Neuron (in vitro differentiated cells): ENCODE measurements around the gene FUZ.
A peak's percentile ranks its signal among the peaks of the same experiment; 100 is the strongest.

Experiments
- H2AFZ ChIP-seq: one replicate; pipeline ENCODE4 v1.6.1; 2013; ENCODE audit warnings: low read depth, mild to moderate bottlenecking, inconsistent platforms, low read length, moderate library complexity
- H3K27me3 ChIP-seq: one replicate; pipeline ENCODE4 v1.6.1; 2013; ENCODE audit warnings: low read length; ENCODE audit not compliant: insufficient read depth
- H3K36me3 ChIP-seq: one replicate; pipeline ENCODE4 v1.6.1; 2013; ENCODE audit warnings: low read length; ENCODE audit not compliant: insufficient read depth
- H3K4me1 ChIP-seq: one replicate; pipeline ENCODE4 v1.6.1; 2013; ENCODE audit warnings: low read length; ENCODE audit not compliant: insufficient read depth
- H3K4me3 ChIP-seq: 2 replicates; pipeline ENCODE4 v1.5.1; 2013; ENCODE audit warnings: mild to moderate bottlenecking, low read length, moderate library complexity
- H3K9me3 ChIP-seq: one replicate; pipeline ENCODE4 v1.6.1; 2013; ENCODE audit warnings: low read length

The FUZ gene

GRCh38 chr19:49855676-49856573 lies 42.8 kb upstream of the FUZ start:
- Histone ChIP-seq H2AFZ (no peak overlapping the region), H3K4me1 (peaks cover 13% of the 10 kb centered on the region), H3K4me3 (no peak overlapping the region), H3K27me3 (no peaks in the 10 kb centered on the region), H3K9me3 (no peaks in the 10 kb centered on the region), H3K36me3 (peaks cover 72% of the 10 kb centered on the region)

- peaks cover 14% of the 10 kb centered on the region for H3K4me1 ChIP-seq
- peaks cover 66% of the 10 kb centered on the region for H3K36me3 ChIP-seq
- no peaks in the 10 kb centered on the region for H3K27me3 ChIP-seq
- H3K4me3 ChIP-seq, result no peak overlapping the region
- no peak overlapping the region for H2AFZ ChIP-seq
- no peaks in the 10 kb centered on the region for H3K9me3 ChIP-seq
Observed at GRCh38 chr19:49855277-49855675, 42.2 kb upstream of the FUZ start.

GRCh38 chr19:49854378-49855263 lies 41.5 kb upstream of the FUZ start:
- no peaks in the 10 kb centered on the region for H3K27me3 ChIP-seq
- peaks cover 59% of the 10 kb centered on the region for H3K36me3 ChIP-seq
- H3K9me3 ChIP-seq, result no peaks in the 10 kb centered on the region
- no peak overlapping the region for H2AFZ ChIP-seq
- H3K4me1 ChIP-seq, result peaks cover 18% of the 10 kb centered on the region
- no peak overlapping the region for H3K4me3 ChIP-seq

GRCh38 chr19:49853852-49854377 lies 40.8 kb upstream of the FUZ start:
- H3K36me3 ChIP-seq, result peaks cover 61% of the 10 kb centered on the region
- H3K9me3 ChIP-seq, result peaks cover 3% of the 10 kb centered on the region
- H3K27me3 ChIP-seq, result no peaks in the 10 kb centered on the region
- H3K4me3 ChIP-seq, result no peak overlapping the region
- H3K4me1 ChIP-seq, result peaks cover 18% of the 10 kb centered on the region
- H2AFZ ChIP-seq, result no peak overlapping the region

- no peak overlapping the region for H2AFZ ChIP-seq
- H3K9me3 ChIP-seq, result peaks cover 4% of the 10 kb centered on the region
- no peaks in the 10 kb centered on the region for H3K27me3 ChIP-seq
- H3K4me3 ChIP-seq, result peak overlapping the region; percentile 99
- peaks cover 50% of the 10 kb centered on the region for H3K36me3 ChIP-seq
- H3K4me1 ChIP-seq, result peaks cover 18% of the 10 kb centered on the region
Observed at GRCh38 chr19:49852631-49853126, 39.6 kb upstream of the FUZ start.

- no peak overlapping the region for H2AFZ ChIP-seq
- H3K9me3 ChIP-seq, result peaks cover 4% of the 10 kb centered on the region
- H3K27me3 ChIP-seq, result no peaks in the 10 kb centered on the region
- H3K4me1 ChIP-seq, result peaks cover 18% of the 10 kb centered on the region
- H3K36me3 ChIP-seq, result peaks cover 40% of the 10 kb centered on the region
- H3K4me3 ChIP-seq, result peak overlapping the region; percentile 99
Observed at GRCh38 chr19:49851456-49852259, 38.6 kb upstream of the FUZ start.

GRCh38 chr19:49850487-49851342 lies 37.6 kb upstream of the FUZ start, which contains the start of gene PTOV1:
PTOV1 (plus strand) TSS chr19:49851159.
- Histone ChIP-seq H3K9me3 (peaks cover 4% of the 10 kb centered on the region), H3K36me3 (peaks cover 31% of the 10 kb centered on the region), H3K4me1 (peaks cover 18% of the 10 kb centered on the region), H3K4me3 (peak within 1 kb of the TSS; percentile 99), H2AFZ (peak within 1 kb of the TSS; percentile 96), H3K27me3 (no peaks in the 10 kb centered on the region)

GRCh38 chr19:49850221-49850486 lies 37.1 kb upstream of the FUZ start:
- peak overlapping the region; percentile 96 for H2AFZ ChIP-seq

GRCh38 chr19:49849433-49850220 lies 36.5 kb upstream of the FUZ start:
- H3K4me3 ChIP-seq, result peak overlapping the region; percentile 99
- peaks cover 22% of the 10 kb centered on the region for H3K36me3 ChIP-seq

More at GRCh38 chr19:49850221-49850486, 37.1 kb upstream of the FUZ start:
- H3K36me3 ChIP-seq, result peaks cover 26% of the 10 kb centered on the region
- peaks cover 4% of the 10 kb centered on the region for H3K9me3 ChIP-seq
- peak overlapping the region; percentile 99 for H3K4me3 ChIP-seq
- no peaks in the 10 kb centered on the region for H3K27me3 ChIP-seq
- peaks cover 18% of the 10 kb centered on the region for H3K4me1 ChIP-seq

GRCh38 chr19:49848938-49849337 lies 35.8 kb upstream of the FUZ start:
- peaks cover 15% of the 10 kb centered on the region for H3K36me3 ChIP-seq
- H3K4me1 ChIP-seq, result peaks cover 18% of the 10 kb centered on the region
- H3K4me3 ChIP-seq, result no peak overlapping the region
- no peaks in the 10 kb centered on the region for H3K27me3 ChIP-seq
- H2AFZ ChIP-seq, result no peak overlapping the region
- H3K9me3 ChIP-seq, result peaks cover 4% of the 10 kb centered on the region

More at GRCh38 chr19:49849433-49850220, 36.5 kb upstream of the FUZ start:
- peaks cover 4% of the 10 kb centered on the region for H3K9me3 ChIP-seq
- H3K27me3 ChIP-seq, result no peaks in the 10 kb centered on the region
- no peak overlapping the region for H2AFZ ChIP-seq
- H3K4me1 ChIP-seq, result peaks cover 18% of the 10 kb centered on the region
